T-helper 9 cell (primary cell): ENCODE measurements around the gene LINGO3.

Source experiments
- DNase-seq: peaks from one replicate; pipeline ENCODE4 v3.0.0-alpha.2; 2020

Gene LINGO3

GRCh38 chr19:2325281-2326046 is 17.5 kb upstream of the LINGO3 start:
- DNase-seq, result no peak

GRCh38 chr19:2324220-2324948 is 16.4 kb upstream of the LINGO3 start:
- DNase-seq, result no peak

- DNase-seq, result no peak
Measured at GRCh38 chr19:2323707-2324106, 15.8 kb upstream of the LINGO3 start.

GRCh38 chr19:2321565-2322283 is 13.8 kb upstream of the LINGO3 start:
- no peak for DNase-seq

GRCh38 chr19:2320939-2321338 is 13.0 kb upstream of the LINGO3 start:
- DNase-seq, result no peak

- no peak for DNase-seq
Measured at GRCh38 chr19:2320049-2320448, 12.1 kb upstream of the LINGO3 start.

- DNase-seq, result no peak
Measured at GRCh38 chr19:2319551-2319950, 11.6 kb upstream of the LINGO3 start.

GRCh38 chr19:2318923-2319322 is 11.0 kb upstream of the LINGO3 start:
- DNase-seq, result no peak

- no peak for DNase-seq
Measured at GRCh38 chr19:2317756-2318155, 9.8 kb upstream of the LINGO3 start.

- no peak for DNase-seq
Measured at GRCh38 chr19:2317300-2317699, 9.3 kb upstream of the LINGO3 start.

GRCh38 chr19:2315818-2316353 is 7.9 kb upstream of the LINGO3 start:
- no peak for DNase-seq

- no peak for DNase-seq
Measured at GRCh38 chr19:2315121-2315817, 7.3 kb upstream of the LINGO3 start.

- DNase-seq, result no peak
Measured at GRCh38 chr19:2312820-2313501, 5.0 kb upstream of the LINGO3 start.

- no peak for DNase-seq
Measured at GRCh38 chr19:2311093-2311492, 3.1 kb upstream of the LINGO3 start.

- DNase-seq, result no peak
Measured at GRCh38 chr19:2309734-2310362, 1.9 kb upstream of the LINGO3 start.

GRCh38 chr19:2307518-2308012 is 389 bp downstream of the LINGO3 start:
- no peak for DNase-seq

GRCh38 chr19:2306971-2307370 is 983 bp downstream of the LINGO3 start:
- no peak for DNase-seq

GRCh38 chr19:2306281-2306806 is 1.6 kb downstream of the LINGO3 start:
- no peak for DNase-seq

- DNase-seq, result no peak
Measured at GRCh38 chr19:2305452-2306280, 2.3 kb downstream of the LINGO3 start.

GRCh38 chr19:2303211-2303798 is 4.6 kb downstream of the LINGO3 start:
- DNase-seq, result no peak
